ENCODE measurements around the gene SLC49A3.
"Not testable (repeated sequence)": the region's sequence is repeated elsewhere in the genome, so short reads cannot be mapped to it uniquely, and the experiment has no call there.

DNA sequence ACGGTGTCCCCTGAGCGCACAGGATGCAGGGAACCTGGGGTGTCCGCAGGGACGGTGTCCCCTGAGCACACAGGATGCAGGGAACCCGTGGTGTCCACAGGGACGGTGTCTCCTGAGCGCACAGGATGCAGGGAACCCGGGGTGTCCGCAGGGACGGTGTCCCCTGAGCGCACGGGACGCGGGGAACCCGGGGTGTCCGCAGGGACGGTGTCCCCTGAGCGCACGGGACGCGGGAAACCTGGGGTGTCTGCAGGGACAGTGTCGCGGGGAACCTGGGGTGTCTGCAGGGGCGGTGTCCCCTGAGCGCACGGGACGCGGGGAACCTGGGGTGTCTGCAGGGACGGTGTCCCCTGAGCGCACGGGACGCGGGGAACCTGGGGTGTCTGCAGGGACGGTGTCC, 47.6 kb upstream of the SLC49A3 start:
- not testable (repeated sequence) for TF ChIP-seq CTCF, POLR2A (IDR thresholded peaks at IDR 0.05)

Data from tibial nerve (tissue), 3 donors.